Skeletal muscle cell (primary cell): ENCODE data around the gene ZNF75A.

Source experiments
- DNase-seq: peaks from one replicate; pipeline ENCODE4 v3.0.0-alpha.2; 2010; ENCODE audit warnings: low read depth
- H3K4me3 ChIP-seq: 2 replicates; pipeline ENCODE4 v1.5.1; 2011; ENCODE audit warnings: low read depth, mild to moderate bottlenecking, control low read depth, low read length, moderate library complexity

Gene ZNF75A

DNA sequence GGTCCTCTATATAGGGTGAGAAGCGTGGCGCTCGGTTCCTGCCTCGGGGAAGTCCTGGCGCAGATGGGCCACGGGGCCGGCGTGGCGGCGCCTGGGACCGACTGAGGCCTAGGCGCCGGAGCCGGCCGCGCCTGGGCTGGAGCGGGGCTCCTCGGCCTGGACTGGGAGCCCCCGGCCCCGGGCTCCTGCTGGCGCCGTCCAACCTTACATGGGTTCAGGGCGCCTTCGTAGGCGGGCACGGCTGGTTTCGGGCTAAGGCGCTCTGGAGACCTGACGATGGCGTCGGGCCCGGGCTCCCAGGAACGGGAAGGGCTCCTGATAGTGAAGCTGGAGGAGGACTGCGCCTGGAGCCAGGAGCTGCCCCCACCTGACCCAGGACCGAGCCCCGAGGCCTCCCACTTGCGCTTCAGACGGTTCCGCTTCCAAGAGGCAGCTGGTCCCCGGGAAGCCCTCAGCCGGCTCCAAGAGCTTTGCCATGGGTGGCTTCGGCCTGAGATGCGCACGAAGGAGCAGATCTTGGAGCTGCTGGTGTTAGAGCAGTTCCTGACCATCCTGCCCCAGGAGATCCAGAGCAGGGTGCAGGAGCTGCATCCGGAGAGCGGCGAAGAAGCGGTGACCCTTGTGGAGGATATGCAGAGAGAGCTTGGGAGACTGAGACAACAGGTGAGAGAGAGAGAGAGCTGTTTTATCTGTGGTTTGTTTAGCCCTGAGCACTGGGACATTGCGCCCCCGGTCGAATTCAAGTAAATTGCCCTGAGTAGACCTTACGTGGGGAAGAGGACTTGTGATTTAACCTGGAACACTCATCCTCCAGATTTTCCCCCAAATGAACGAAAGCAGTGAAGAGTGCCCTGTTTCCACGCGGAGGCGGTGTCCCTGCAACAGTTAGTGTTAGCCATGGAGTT lies 21.5 kb upstream of the ZNF75A start:
- H3K4me3 ChIP-seq, result peak overlapping the region; percentile 89
- DNase-seq, result no peak

GRCh38 chr16:3285131-3285530 lies 20.2 kb upstream of the ZNF75A start:
- peak overlapping the region; percentile 89 for H3K4me3 ChIP-seq
- no peak for DNase-seq

- H3K4me3 ChIP-seq, result no peak overlapping the region
Measured at GRCh38 chr16:3289998-3290673, 15.2 kb upstream of the ZNF75A start.

GRCh38 chr16:3292604-3293003 lies 12.7 kb upstream of the ZNF75A start:
- no peak overlapping the region for H3K4me3 ChIP-seq
- DNase-seq, result no peak

More at GRCh38 chr16:3289998-3290673, 15.2 kb upstream of the ZNF75A start:
- no peak for DNase-seq

- H3K4me3 ChIP-seq, result no peak overlapping the region
Measured at GRCh38 chr16:3295209-3295608, 10.1 kb upstream of the ZNF75A start.

DNA sequence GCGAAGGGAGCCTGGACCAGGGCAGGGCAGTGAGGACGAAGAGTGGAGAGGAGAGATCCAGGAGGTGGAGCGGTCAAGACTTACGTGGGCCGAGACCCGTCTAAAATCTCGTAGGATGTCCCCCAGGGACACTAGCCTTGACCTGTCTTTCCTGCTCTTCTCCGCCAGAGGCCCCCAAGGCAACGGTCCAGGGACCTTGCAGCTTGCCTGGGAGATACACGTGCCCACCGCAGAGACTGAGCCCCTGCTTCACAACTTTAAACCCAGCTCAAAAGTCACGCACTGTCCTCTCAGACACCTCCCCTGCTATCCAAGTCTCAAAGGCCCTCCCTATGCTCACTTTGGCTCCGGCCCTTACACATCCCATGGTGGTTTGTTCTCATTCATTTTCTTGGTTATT lies 9.5 kb upstream of the ZNF75A start:
- DNase-seq, result no peak
- no peak overlapping the region for H3K4me3 ChIP-seq

More at GRCh38 chr16:3295209-3295608, 10.1 kb upstream of the ZNF75A start:
- no peak for DNase-seq

DNA sequence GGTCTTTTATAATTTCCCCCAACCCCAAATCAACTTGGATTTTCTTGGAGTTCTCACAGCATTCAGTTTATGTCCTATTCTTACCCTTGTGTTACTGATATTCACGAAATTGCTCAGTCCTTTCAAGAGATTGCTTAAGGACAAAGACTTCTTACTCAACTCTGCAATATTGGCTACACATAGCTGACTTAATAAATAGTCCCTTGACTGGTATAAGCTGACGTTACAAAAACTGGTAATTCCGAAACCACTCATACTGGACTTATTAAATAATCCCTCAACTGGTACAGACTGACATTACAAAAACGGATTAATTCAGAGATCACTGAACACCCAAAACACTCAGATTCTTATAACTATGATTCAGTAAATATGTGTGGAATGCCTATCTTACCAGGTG lies 927 bp upstream of the ZNF75A start:
- peak overlapping the region; percentile 80 for H3K4me3 ChIP-seq
- DNase-seq, result no peak

GRCh38 chr16:3306078-3306477 lies 781 bp downstream of the ZNF75A start:
- peak overlapping the region; percentile 80 for H3K4me3 ChIP-seq
- no peak for DNase-seq

DNA sequence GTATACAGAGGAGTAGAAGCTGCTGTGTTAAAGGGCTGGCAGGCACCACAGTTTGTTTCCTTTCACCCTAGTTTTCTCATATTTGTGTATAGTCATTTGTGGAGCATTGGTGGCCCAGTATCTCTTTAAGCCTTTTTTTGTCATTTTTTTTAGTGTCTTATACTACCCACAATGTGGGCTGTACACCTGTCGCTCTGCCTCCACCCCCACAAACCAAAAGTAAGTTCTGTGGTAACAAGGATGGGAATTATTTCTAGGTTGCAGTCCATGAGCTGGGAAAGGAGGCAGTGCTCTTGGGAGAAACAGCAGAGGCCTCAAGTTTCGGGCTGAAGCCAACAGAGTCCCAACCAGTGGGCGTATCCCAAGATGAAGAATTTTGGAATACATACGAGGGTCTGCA lies 6.2 kb downstream of the ZNF75A start:
- DNase-seq, result no peak
- no peak overlapping the region for H3K4me3 ChIP-seq

DNA sequence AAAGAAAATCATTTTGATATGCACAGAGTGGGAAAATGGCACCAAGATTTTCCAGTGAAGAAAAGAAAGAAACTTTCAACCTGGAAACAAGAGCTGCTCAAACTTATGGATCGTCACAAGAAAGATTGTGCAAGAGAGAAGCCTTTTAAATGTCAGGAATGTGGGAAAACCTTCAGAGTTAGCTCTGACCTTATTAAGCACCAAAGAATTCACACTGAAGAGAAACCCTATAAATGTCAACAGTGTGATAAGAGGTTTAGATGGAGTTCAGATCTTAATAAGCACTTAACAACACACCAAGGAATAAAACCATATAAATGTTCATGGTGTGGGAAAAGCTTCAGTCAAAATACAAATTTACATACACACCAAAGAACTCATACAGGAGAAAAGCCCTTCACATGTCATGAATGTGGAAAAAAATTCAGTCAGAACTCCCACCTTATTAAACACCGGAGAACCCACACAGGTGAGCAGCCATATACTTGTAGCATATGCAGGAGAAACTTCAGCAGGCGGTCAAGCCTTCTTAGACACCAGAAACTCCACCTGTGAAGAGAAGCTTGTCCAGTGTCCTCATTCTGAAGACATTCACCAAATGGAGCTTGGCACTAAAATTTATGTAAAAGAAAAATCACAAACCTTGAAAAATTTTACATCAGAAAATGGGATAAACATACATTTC lies 12.2 kb downstream of the ZNF75A start:
- no peak for DNase-seq
- no peak overlapping the region for H3K4me3 ChIP-seq

DNA sequence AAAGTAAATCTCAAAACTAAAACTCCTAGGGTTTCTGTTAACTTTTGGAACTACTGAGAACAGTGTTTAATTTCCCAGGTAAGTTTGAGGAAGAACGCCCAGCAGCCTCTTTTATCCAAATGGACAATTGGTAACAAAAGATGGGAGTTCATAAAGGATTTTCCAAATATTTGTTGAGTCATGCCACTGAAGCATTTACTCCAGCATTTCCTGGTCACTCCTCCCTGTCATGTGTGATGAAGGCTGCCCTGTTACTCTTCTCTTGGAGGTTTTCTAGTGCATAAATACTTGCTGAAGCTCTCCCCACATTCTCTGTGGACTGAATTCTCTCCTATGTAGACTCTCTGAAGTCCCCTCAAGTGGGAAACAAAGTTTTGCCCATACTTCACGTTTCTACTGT lies 16.5 kb downstream of the ZNF75A start:
- H3K4me3 ChIP-seq, result no peak overlapping the region
- no peak for DNase-seq

DNA sequence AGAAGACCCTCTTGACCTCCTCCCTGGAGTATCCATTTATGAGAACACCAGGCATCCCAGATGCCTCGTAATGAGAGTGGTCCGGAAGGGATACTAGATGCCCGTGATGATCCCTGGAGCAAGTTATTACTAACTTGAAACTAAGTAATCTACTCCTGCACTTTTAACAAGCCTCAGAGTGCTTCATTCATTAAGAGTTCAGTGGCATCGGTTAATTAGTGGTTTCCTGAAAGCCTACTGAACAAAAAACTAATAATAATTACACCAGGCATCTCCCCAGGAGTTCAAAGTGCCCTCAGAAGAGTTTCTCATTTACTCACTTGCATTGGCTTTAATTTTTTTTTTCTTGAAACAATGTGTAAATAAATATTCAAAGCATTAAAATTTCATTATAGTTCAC lies 22.2 kb downstream of the ZNF75A start:
- H3K4me3 ChIP-seq, result no peak overlapping the region
- DNase-seq, result no peak

DNA sequence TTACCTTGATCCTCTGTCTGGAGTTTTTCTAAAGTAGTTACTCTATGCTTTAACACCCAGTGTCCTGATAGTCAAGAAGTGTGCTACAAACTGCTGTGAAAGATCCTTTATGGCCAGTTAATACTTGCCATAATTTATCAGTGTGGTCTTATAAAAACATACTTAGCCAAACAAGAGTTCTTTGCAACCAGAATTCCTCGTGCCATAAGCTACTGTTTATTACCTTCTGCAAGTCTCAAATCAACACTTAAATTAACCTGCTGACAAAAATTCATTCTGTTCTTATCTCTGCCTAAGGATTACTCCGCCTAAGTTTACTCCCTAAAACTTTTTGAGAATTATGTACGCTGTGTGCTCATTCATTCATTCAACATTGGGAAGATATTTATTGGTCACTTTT lies 22.8 kb downstream of the ZNF75A start:
- no peak overlapping the region for H3K4me3 ChIP-seq
- no peak for DNase-seq

DNA sequence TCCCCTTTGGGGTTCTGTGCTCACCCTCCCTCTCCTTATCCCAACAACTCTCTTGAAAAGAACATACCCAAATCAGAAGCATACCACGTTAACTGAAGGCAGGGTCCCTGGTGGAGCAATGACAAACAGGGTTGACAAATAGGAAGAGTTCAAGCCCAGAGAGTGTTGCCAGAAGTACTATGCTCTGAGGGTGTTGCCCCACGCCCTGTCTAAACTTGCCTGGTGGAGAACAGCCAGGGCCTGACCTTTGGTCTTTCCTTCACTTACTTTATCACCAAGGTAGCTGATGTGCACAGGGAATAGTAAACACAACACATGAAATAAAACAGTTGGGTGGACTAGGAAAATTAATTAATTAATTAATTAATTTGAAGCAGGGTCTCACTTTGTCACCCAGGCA lies 23.3 kb downstream of the ZNF75A start:
- no peak overlapping the region for H3K4me3 ChIP-seq
- DNase-seq, result no peak

DNA sequence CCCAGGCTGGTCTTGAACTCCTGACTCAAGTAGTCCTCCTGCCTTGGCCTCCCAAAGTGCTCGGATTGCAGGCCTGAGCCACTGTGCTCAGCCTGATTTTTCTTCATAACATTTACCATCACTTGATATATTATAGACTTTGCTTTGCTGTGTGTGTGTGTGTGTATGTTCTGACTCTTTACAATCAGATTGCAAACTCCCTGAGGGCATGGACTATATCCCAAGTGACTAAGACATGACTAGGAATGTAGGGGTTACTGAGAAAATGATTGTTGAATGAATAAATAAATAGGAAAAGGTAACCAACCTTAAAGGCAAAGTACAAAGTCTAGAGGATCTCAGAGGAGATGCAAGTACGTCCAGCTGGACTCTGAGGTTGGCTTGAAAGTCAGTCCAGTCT lies 40.7 kb downstream of the ZNF75A start:
- no peak for DNase-seq
- no peak overlapping the region for H3K4me3 ChIP-seq

DNA sequence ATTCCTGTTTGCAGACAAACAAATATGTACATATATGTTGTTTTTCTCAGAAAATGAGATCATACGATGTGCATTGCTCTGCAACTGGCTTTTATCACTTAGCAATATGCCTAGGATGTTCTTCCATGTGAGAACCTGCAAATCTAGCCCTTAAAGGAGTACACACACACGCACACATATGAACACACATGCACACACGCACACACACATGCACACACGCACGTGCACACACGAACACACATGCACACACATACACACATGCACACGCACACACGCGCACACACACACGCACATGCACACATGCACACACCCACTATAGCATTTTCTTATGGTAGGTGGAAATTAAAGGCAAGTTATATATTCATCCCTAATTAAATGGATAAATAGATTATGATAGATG lies 42.3 kb downstream of the ZNF75A start:
- H3K4me3 ChIP-seq, result no peak overlapping the region
- no peak for DNase-seq

DNA sequence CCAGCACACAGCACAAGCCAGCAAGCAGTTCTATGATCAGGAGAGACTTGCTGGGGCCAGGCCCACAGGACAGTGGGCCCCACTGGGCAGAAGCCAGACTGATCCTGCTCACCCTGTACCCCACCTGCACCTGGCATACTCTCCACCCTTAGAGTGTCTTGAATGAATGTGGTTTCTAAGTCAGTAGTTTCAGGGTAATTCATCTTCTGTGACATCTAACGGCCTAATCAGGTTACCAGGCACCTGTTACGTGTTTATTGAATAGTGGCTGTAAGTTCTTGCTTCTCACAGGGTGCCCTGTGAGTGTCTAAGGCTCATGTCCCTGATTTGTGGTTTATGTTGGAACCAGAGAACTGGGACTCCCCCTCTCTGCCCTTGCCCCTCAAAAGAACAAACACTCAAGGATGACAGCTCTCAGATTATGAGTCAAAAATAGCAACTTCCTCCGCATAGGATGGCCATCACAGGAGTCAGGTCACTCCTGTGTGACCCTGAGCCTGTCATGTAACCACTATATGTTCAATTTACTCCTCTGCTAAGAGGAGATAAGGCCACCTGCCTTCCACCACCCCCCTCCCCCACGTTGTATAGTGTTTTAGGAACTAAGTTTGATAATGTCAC lies 43.4 kb downstream of the ZNF75A start:
- no peak for DNase-seq

GRCh38 chr16:3349175-3349574 lies 43.9 kb downstream of the ZNF75A start:
- DNase-seq, result no peak
- H3K4me3 ChIP-seq, result no peak overlapping the region

More for the DNA sequence above, 43.4 kb downstream of the ZNF75A start:
- H3K4me3 ChIP-seq, result no peak overlapping the region

- H3K4me3 ChIP-seq, result no peak within 1 kb of the TSS
- no peak for DNase-seq
Measured at GRCh38 chr16:3355589-3355988, 50.3 kb downstream of the ZNF75A start, which contains the start of gene OR2C1. OR2C1 (plus strand) TSS chr16:3355889; CDS start chr16:3355941, 52 bp downstream.

DNA sequence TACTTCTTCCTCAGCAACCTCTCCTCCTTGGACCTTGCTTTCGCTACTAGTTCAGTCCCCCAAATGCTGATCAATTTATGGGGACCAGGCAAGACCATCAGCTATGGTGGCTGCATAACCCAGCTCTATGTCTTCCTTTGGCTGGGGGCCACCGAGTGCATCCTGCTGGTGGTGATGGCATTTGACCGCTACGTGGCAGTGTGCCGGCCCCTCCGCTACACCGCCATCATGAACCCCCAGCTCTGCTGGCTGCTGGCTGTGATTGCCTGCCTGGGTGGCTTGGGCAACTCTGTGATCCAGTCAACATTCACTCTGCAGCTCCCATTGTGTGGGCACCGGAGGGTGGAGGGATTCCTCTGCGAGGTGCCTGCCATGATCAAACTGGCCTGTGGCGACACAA lies 50.8 kb downstream of the ZNF75A start:
- no peak overlapping the region for H3K4me3 ChIP-seq
- no peak for DNase-seq
